H9 (cell line): ENCODE data around the gene ERC2. TPM values are rescaled to one million over a fixed set of nuclear protein-coding genes. Genes with fewer than 3 reads are reported as not detected.
A peak's percentile ranks its signal among the peaks of the same experiment; 100 is the strongest.

Experiments
- DNase-seq: peaks from one replicate; pipeline ENCODE4 v3.0.0-alpha.2; 2017
- H2AFZ ChIP-seq: one replicate; pipeline ENCODE4 v1.6.1; 2013; ENCODE audit warnings: mild to moderate bottlenecking, low read length, control low read depth, moderate library complexity
- H2AK5ac ChIP-seq: 2 replicates; pipeline ENCODE4 v1.6.1; 2013; ENCODE audit warnings: low read length, control low read depth, mixed read lengths; ENCODE audit not compliant: insufficient read length
- H2BK120ac ChIP-seq: one replicate; pipeline ENCODE4 v1.6.1; 2013; ENCODE audit warnings: low read depth, mild to moderate bottlenecking, low read length, control low read depth, inconsistent platforms; ENCODE audit not compliant: poor library complexity, severe bottlenecking
- H2BK12ac ChIP-seq: 2 replicates; pipeline ENCODE4 v1.6.1; 2013; ENCODE audit warnings: low read length, control low read depth, mixed read lengths, low read depth; ENCODE audit not compliant: insufficient read length
- H2BK15ac ChIP-seq: 2 replicates; pipeline ENCODE4 v1.6.1; 2013; ENCODE audit warnings: low read depth, low read length, control low read depth
- H2BK20ac ChIP-seq: one replicate; pipeline ENCODE4 v1.6.1; 2013; ENCODE audit warnings: low read depth, mild to moderate bottlenecking, low read length, control low read depth, inconsistent platforms; ENCODE audit not compliant: poor library complexity, severe bottlenecking
- H2BK5ac ChIP-seq: 2 replicates; pipeline ENCODE4 v1.6.1; 2013; ENCODE audit warnings: low read length, control low read depth, mixed read lengths; ENCODE audit not compliant: insufficient read length
- H3K14ac ChIP-seq: 2 replicates; pipeline ENCODE4 v1.6.1; 2013; ENCODE audit warnings: low read length, control low read depth; ENCODE audit not compliant: insufficient read depth
- H3K18ac ChIP-seq: 2 replicates; pipeline ENCODE4 v1.6.1; 2013; ENCODE audit warnings: low read depth, mild to moderate bottlenecking, mixed read lengths, low read length, control low read depth; ENCODE audit not compliant: insufficient read length
- H3K23ac ChIP-seq: 2 replicates; pipeline ENCODE4 v1.6.1; 2013; ENCODE audit warnings: low read length, control low read depth, mixed read lengths, low read depth; ENCODE audit not compliant: insufficient read length
- H3K23me2 ChIP-seq: 2 replicates; pipeline ENCODE4 v1.6.1; 2013; ENCODE audit warnings: low read depth, mild to moderate bottlenecking, mixed read lengths, low read length, control low read depth; ENCODE audit not compliant: insufficient read length, poor library complexity, severe bottlenecking
- H3K27ac ChIP-seq: 2 replicates; pipeline ENCODE4 v1.5.1; 2013; ENCODE audit warnings: low read length, control low read depth, mixed read lengths, low read depth; ENCODE audit not compliant: insufficient read length
- H3K27me3 ChIP-seq: 2 replicates; pipeline ENCODE4 v1.6.1; 2013; ENCODE audit warnings: low read length, control low read depth, inconsistent platforms; ENCODE audit not compliant: insufficient read depth
- H3K4ac ChIP-seq: 2 replicates; pipeline ENCODE4 v1.6.1; 2013; ENCODE audit warnings: low read depth, mild to moderate bottlenecking, control low read depth, inconsistent platforms, low read length, moderate library complexity
- H3K4me1 ChIP-seq: 2 replicates; pipeline ENCODE4 v1.6.1; 2013; ENCODE audit warnings: low read length, control low read depth, inconsistent platforms; ENCODE audit not compliant: insufficient read depth
- H3K4me2 ChIP-seq: 2 replicates; pipeline ENCODE4 v1.6.1; 2013; ENCODE audit warnings: low read length, control low read depth, mixed read lengths; ENCODE audit not compliant: insufficient read length, insufficient read depth
- H3K56ac ChIP-seq: 2 replicates; pipeline ENCODE4 v1.6.1; 2013; ENCODE audit warnings: low read depth, mild to moderate bottlenecking, mixed read lengths, low read length, control low read depth; ENCODE audit not compliant: insufficient read length
- H3K79me1 ChIP-seq: 2 replicates; pipeline ENCODE4 v1.6.1; 2013; ENCODE audit warnings: low read depth, mild to moderate bottlenecking, moderate library complexity, low read length, control low read depth, inconsistent platforms; ENCODE audit not compliant: insufficient read depth, poor library complexity, severe bottlenecking
- H3K79me2 ChIP-seq: 2 replicates; pipeline ENCODE4 v1.6.1; 2013; ENCODE audit warnings: low read length, control low read depth, inconsistent platforms; ENCODE audit not compliant: insufficient read depth
- H3K9ac ChIP-seq: 2 replicates; pipeline ENCODE4 v1.6.1; 2013; ENCODE audit warnings: low read length, control low read depth, mixed read lengths; ENCODE audit not compliant: insufficient read length; ENCODE audit errors: extremely low read depth
- H3K9me3 ChIP-seq: one replicate; pipeline ENCODE4 v1.6.1; 2013; ENCODE audit warnings: low read depth, low read length, inconsistent platforms; ENCODE audit not compliant: control insufficient read depth
- H3T11ph ChIP-seq: one replicate; pipeline ENCODE4 v1.6.1; 2013; ENCODE audit warnings: mild to moderate bottlenecking, low read length, control low read depth, inconsistent platforms
- H4K20me1 ChIP-seq: one replicate; pipeline ENCODE4 v1.6.1; 2013; ENCODE audit not compliant: control insufficient read depth, insufficient read length, insufficient read depth
- H4K5ac ChIP-seq: 2 replicates; pipeline ENCODE4 v1.6.1; 2013; ENCODE audit warnings: low read depth, mild to moderate bottlenecking, mixed read lengths, low read length, control low read depth; ENCODE audit not compliant: insufficient read length
- H4K8ac ChIP-seq: replicated peaks from 2 replicates; pipeline ENCODE4 v1.6.1; 2013; ENCODE audit warnings: low read length, control low read depth, mixed read lengths, low read depth; ENCODE audit not compliant: insufficient read length
- H4K91ac ChIP-seq: 2 replicates; pipeline ENCODE4 v1.6.1; 2013; ENCODE audit warnings: low read depth, mild to moderate bottlenecking, moderate library complexity, mixed read lengths, low read length, control low read depth; ENCODE audit not compliant: insufficient read length
- H3K27ac Mint-ChIP-seq, 3 experiments: 2 replicates in 2 of 3; 3 replicates in 1 of 3; pipeline ENCODE4 v1.8.0; 2020 to 2021; ENCODE audit warnings: mixed read lengths in 3 of 3, mild to moderate bottlenecking in 1 of 3, moderate library complexity in 1 of 3
- H3K27me3 Mint-ChIP-seq: 2 replicates; pipeline ENCODE4 v1.8.0; 2021; ENCODE audit warnings: low read depth, mild to moderate bottlenecking, moderate library complexity, mixed read lengths
- H3K36me3 Mint-ChIP-seq, 3 experiments: 2 replicates in 2 of 3; 3 replicates in 1 of 3; pipeline ENCODE4 v1.8.0; 2020 to 2021; ENCODE audit warnings: low read depth in 3 of 3, mixed read lengths in 3 of 3; ENCODE audit not compliant: insufficient read depth in 1 of 3
- H3K4me1 Mint-ChIP-seq, 2 experiments: 2 replicates each; pipeline ENCODE4 v1.8.0; 2020; ENCODE audit warnings: mixed read lengths in 2 of 2
- H3K4me3 Mint-ChIP-seq, 2 experiments: 2 replicates in 1 of 2; 3 replicates in 1 of 2; pipeline ENCODE4 v1.8.0; 2020 to 2021; ENCODE audit warnings: mild to moderate bottlenecking in 2 of 2, mixed read lengths in 2 of 2, moderate library complexity in 1 of 2
- H3K9me3 Mint-ChIP-seq, 2 experiments: 2 replicates in 1 of 2; 3 replicates in 1 of 2; pipeline ENCODE4 v1.8.0; 2020; ENCODE audit warnings: mild to moderate bottlenecking in 2 of 2, mixed read lengths in 2 of 2, moderate library complexity in 1 of 2
- WGBS: extraction: QIAGEN DNeasy Blood & Tissue Kit; methylation state at CpG from one replicate; pipeline ENCODE4 v1.1.7; 2013; ENCODE audit warnings: missing lambda C conversion rate, low lambda C conversion rate, mixed read lengths; ENCODE audit not compliant: insufficient read length; ENCODE audit errors: extremely low coverage; 5-methylcytosine and 5-hydroxymethylcytosine counted together
- total RNA-seq: library from RNA; stranded (reverse); gene quantifications from 2 replicates; pipeline ENCODE4 v1.2.1, GENCODE V29; 2021
- TF ChIP-seq, protein P1 (sequence below): fragments of 200-600 bp; sonication (generic); conservative IDR thresholded peaks from 3 replicates; pipeline ENCODE4 v1.8.0; 2021; ENCODE audit warnings: antibody characterized with exemption, mild to moderate bottlenecking

Gene ERC2
- total RNA-seq, 1 experiment from 2014 or later = 15.4 TPM

DNA sequence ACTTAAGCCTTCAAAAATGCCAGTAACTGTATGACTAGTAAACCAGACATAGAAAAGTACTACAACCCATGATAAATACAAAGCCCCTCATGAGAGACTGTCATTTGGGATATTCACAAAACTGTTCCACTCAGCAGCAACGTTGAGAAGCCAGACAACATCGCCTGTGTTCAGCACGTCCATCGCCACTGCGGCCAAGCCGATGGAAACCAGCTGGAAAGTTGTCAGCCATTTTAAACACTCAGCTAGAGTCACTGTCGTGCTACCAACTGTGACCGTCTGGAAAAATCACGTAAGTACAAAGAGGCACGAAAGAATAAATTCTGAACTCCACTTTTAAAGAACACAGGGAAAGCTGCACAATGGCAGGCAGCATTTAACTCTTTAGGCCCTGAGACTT, 640.5 kb downstream of the ERC2 start:
- Mint-ChIP-seq H3K27ac (peak overlapping the region in 1 of 3 experiments; percentile 49; a peak in 1 of 7 replicates), H3K36me3 (peaks cover 0 to 23% (median 2%) of the 10 kb centered on the region in 3 experiments; a peak in 5 of 7 replicates), H3K9me3 (peaks cover 11% of the 10 kb centered on the region in 2 experiments; a peak in 4 of 5 replicates), H3K4me3 (no peak overlapping the region), H3K4me1 (peaks cover 4 to 12% of the 10 kb centered on the region in 2 experiments), H3K27me3 (no peaks in the 10 kb centered on the region; the same call in 1 of the 2 replicates)
- Histone ChIP-seq H4K20me1 (no peaks in the 10 kb centered on the region), H2BK20ac (no peak overlapping the region), H4K5ac (no peak overlapping the region), H3K4me1 (no peaks in the 10 kb centered on the region; the same call in 1 of the 2 replicates), H3K18ac (no peak overlapping the region), H3T11ph (no peak overlapping the region), H3K23me2 (no peaks in the 10 kb centered on the region), H2AK5ac (no peak overlapping the region), H3K4me2 (no peak overlapping the region), H2BK12ac (no peak overlapping the region), H3K4ac (no peak overlapping the region), H3K9me3 (no peaks in the 10 kb centered on the region), H4K91ac (no peak overlapping the region), H2BK15ac (no peak overlapping the region), H2BK5ac (no peak overlapping the region), H3K79me2 (no peaks in the 10 kb centered on the region), H3K27ac (no peak overlapping the region), H3K79me1 (no peaks in the 10 kb centered on the region), H2AFZ (no peak overlapping the region), H3K14ac (no peak overlapping the region), H3K56ac (no peak overlapping the region), H4K8ac (no peak overlapping the region), H2BK120ac (no peak overlapping the region), H3K23ac (no peak overlapping the region), H3K27me3 (no peaks in the 10 kb centered on the region), H3K9ac (no peak overlapping the region)
- TF ChIP-seq, protein P1, sequence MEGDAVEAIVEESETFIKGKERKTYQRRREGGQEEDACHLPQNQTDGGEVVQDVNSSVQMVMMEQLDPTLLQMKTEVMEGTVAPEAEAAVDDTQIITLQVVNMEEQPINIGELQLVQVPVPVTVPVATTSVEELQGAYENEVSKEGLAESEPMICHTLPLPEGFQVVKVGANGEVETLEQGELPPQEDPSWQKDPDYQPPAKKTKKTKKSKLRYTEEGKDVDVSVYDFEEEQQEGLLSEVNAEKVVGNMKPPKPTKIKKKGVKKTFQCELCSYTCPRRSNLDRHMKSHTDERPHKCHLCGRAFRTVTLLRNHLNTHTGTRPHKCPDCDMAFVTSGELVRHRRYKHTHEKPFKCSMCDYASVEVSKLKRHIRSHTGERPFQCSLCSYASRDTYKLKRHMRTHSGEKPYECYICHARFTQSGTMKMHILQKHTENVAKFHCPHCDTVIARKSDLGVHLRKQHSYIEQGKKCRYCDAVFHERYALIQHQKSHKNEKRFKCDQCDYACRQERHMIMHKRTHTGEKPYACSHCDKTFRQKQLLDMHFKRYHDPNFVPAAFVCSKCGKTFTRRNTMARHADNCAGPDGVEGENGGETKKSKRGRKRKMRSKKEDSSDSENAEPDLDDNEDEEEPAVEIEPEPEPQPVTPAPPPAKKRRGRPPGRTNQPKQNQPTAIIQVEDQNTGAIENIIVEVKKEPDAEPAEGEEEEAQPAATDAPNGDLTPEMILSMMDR = no peak
- WGBS = no CpG with 5 or more reads among the region's 10 CpGs
- no peak for DNase-seq
